Activated CD4-positive, alpha-beta T cell treated with anti-CD3 and anti-CD28 coated beads, Interleukin-2, amount 10 ng/mL, durations not matched to agents 7 days and 5 days (primary cell): ENCODE results near the gene BPGM. TPM values are rescaled to one million over a fixed set of nuclear protein-coding genes. Genes with fewer than 3 reads are reported as not detected.
"Not testable (repeated sequence)": the region's sequence is repeated elsewhere in the genome, so short reads cannot be mapped to it uniquely, and the experiment has no call there.

Source experiments
- CTCF ChIA-PET: fragments of 350-600 bp; sonication (Branson Sonifier 250); formaldehyde crosslinking; loops from one replicate; lab custom pipeline; 2021; ENCODE audit warnings: antibody characterized with exemption; lab: Charles Lee
- POLR2A ChIA-PET: fragments of 350-600 bp; sonication (Branson Sonifier 250); formaldehyde crosslinking; loops from one replicate; lab custom pipeline; 2021; ENCODE audit warnings: antibody characterized with exemption; lab: Charles Lee
- DNase-seq: peaks from one replicate; pipeline ENCODE4 v3.0.0-alpha.2; 2020
- H3K27ac Mint-ChIP-seq: one replicate; pipeline ENCODE4 v1.8.0; 2021; ENCODE audit warnings: mild to moderate bottlenecking, moderate library complexity, mixed read lengths
- H3K27me3 Mint-ChIP-seq: one replicate; pipeline ENCODE4 v1.8.0; 2021; ENCODE audit warnings: mixed read lengths
- H3K36me3 Mint-ChIP-seq: one replicate; pipeline ENCODE4 v1.8.0; 2021; ENCODE audit warnings: low read depth, mixed read lengths
- H3K4me1 Mint-ChIP-seq: one replicate; pipeline ENCODE4 v1.8.0; 2021; ENCODE audit warnings: mixed read lengths
- H3K4me3 Mint-ChIP-seq: one replicate; pipeline ENCODE4 v1.8.0; 2021; ENCODE audit warnings: mild to moderate bottlenecking, moderate library complexity, mixed read lengths
- H3K9me3 Mint-ChIP-seq: one replicate; pipeline ENCODE4 v1.8.0; 2021; ENCODE audit warnings: mixed read lengths
- total RNA-seq, 2 experiments: library from RNA; stranded (reverse); gene quantifications; one replicate each; pipeline ENCODE4 v1.2.3, GENCODE V29; 2021

Gene BPGM
- total RNA-seq, 2 experiments from 2014 or later = 14.6 to 15.5 TPM

- ChIA-PET POLR2A (no interaction called here), CTCF (no interaction called here)
- no peaks in the 10 kb centered on the region for H3K27me3 Mint-ChIP-seq
- no peak for DNase-seq
- peaks cover 28% of the 10 kb centered on the region for H3K4me1 Mint-ChIP-seq
- peaks cover 15% of the 10 kb centered on the region for H3K36me3 Mint-ChIP-seq
- H3K4me3 Mint-ChIP-seq = no peak overlapping the region
- H3K27ac Mint-ChIP-seq = no peak overlapping the region
- peaks cover 6% of the 10 kb centered on the region for H3K9me3 Mint-ChIP-seq
Observed at GRCh38 chr7:134674424-134674823, 27.8 kb downstream of the BPGM start.

- Mint-ChIP-seq H3K27me3 (no peaks in the 10 kb centered on the region), H3K27ac (no peak overlapping the region), H3K9me3 (peaks cover 6% of the 10 kb centered on the region), H3K4me1 (peaks cover 12% of the 10 kb centered on the region), H3K36me3 (peaks cover 25% of the 10 kb centered on the region), H3K4me3 (no peak overlapping the region)
- POLR2A ChIA-PET = no interaction called here
- DNase-seq = no peak
- CTCF ChIA-PET = interaction anchor here (1.5 kb wide), 1 partner anchor 30 kb away, joined by 3 read pairs; no protein-coding TSS in a partner anchor
Observed at GRCh38 chr7:134676743-134677142, 30.1 kb downstream of the BPGM start.

DNA sequence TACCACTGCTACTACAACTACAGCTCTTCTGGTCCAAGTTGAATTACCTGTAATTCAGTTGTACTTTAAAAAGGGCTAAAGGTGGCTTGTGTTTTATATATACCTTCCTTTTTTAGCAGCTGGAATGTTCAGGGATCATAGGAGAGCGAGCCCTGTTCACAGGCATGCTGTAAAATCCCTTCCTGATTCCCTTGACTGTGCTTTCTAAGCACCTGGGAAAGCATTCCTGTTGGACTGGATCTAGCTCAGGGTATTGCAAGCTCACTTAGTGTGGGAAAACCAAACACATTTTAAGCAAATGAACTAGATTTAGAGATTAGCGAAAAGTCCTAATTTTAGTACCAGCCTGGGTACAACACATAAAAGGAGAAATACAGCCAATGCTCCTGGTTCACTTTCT is 31.5 kb downstream of the BPGM start:
- no peaks in the 10 kb centered on the region for H3K27me3 Mint-ChIP-seq
- ChIA-PET CTCF (interaction anchor here (0.9 kb wide), 1 partner anchor 42 kb away, joined by 3 read pairs; no protein-coding TSS in a partner anchor), POLR2A (no interaction called here)
- no peak overlapping the region for H3K4me3 Mint-ChIP-seq
- no peak for DNase-seq
- H3K27ac Mint-ChIP-seq = no peak overlapping the region
- H3K9me3 Mint-ChIP-seq = peaks cover 6% of the 10 kb centered on the region
- peaks cover 22% of the 10 kb centered on the region for H3K36me3 Mint-ChIP-seq
- H3K4me1 Mint-ChIP-seq = peaks cover 7% of the 10 kb centered on the region

DNA sequence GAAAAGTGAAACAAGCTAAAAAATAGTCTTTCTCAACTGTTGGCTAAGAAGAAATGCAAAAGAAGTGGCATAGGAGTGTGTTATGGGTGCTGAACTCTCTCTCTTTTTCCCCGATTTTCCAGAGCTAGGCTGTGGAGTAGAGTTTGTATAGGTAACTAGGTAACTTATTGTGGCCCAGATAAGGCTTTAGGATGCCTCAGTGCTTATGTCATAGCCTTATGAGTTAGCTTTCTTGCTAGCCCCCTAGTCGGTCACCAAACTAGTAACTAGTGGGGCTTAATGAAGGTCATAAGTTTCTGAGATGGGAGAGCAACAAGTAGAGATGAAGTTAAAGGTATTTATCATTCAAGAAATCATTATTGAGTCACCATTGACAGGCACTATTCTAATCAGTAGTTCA is 32.4 kb downstream of the BPGM start:
- Mint-ChIP-seq H3K4me3 (no peak overlapping the region), H3K27me3 (no peaks in the 10 kb centered on the region), H3K27ac (no peak overlapping the region), H3K9me3 (peaks cover 6% of the 10 kb centered on the region), H3K36me3 (peaks cover 18% of the 10 kb centered on the region), H3K4me1 (peaks cover 7% of the 10 kb centered on the region)
- POLR2A ChIA-PET = no interaction called here
- CTCF ChIA-PET = interaction anchor here (0.7 kb wide), 1 partner anchor 12 kb away, joined by 3 read pairs; no protein-coding TSS in a partner anchor
- DNase-seq = no peak

- POLR2A ChIA-PET = no interaction called here
- Mint-ChIP-seq H3K36me3 (peaks cover 10% of the 10 kb centered on the region), H3K27me3 (no peaks in the 10 kb centered on the region), H3K4me1 (no peaks in the 10 kb centered on the region), H3K27ac (no peak overlapping the region), H3K9me3 (no peaks in the 10 kb centered on the region), H3K4me3 (no peak overlapping the region)
- DNase-seq = no peak
- CTCF ChIA-PET = interaction anchor here (0.6 to 0.8 kb wide), 2 partner anchors 43 to 264 kb away, joined by 3 read pairs; no protein-coding TSS in a partner anchor
Observed at GRCh38 chr7:134684165-134684564, 37.5 kb downstream of the BPGM start.

GRCh38 chr7:134685250-134685649 is 38.6 kb downstream of the BPGM start:
- peaks cover 5% of the 10 kb centered on the region for H3K36me3 Mint-ChIP-seq
- ChIA-PET CTCF (no interaction called here), POLR2A (no interaction called here)
- H3K4me3 Mint-ChIP-seq = no peak overlapping the region
- no peak for DNase-seq
- H3K9me3 Mint-ChIP-seq = no peaks in the 10 kb centered on the region
- no peak overlapping the region for H3K27ac Mint-ChIP-seq
- peaks cover 4% of the 10 kb centered on the region for H3K4me1 Mint-ChIP-seq
- H3K27me3 Mint-ChIP-seq = no peaks in the 10 kb centered on the region

DNA sequence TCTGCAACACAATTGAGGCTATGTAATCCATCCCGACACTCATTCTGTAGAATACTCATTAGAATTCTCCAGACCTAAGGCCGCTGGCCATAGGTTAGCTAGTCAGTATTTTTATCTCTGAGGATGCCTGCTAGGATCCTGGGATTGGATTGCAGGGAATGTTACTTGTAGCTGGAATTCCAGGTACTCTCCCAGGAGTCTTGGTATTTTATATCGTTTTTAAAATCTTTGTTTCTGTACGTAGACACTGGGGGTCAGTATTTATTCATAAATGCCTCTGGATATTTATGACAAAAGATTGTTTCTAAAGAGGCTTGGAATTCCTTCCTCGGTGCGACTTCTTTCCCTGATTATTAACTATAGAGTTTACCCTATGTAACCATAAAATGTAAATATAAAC is 40.1 kb downstream of the BPGM start:
- POLR2A ChIA-PET = no interaction called here
- DNase-seq = no peak
- H3K27me3 Mint-ChIP-seq = no peaks in the 10 kb centered on the region
- H3K27ac Mint-ChIP-seq = no peak overlapping the region
- no peaks in the 10 kb centered on the region for H3K9me3 Mint-ChIP-seq
- peaks cover 12% of the 10 kb centered on the region for H3K4me1 Mint-ChIP-seq
- H3K36me3 Mint-ChIP-seq = no peaks in the 10 kb centered on the region
- CTCF ChIA-PET = interaction anchor here (0.5 to 1.5 kb wide), 4 partner anchors 9 to 301 kb away, joined by 3 read pairs; no protein-coding TSS in a partner anchor
- no peak overlapping the region for H3K4me3 Mint-ChIP-seq

DNA sequence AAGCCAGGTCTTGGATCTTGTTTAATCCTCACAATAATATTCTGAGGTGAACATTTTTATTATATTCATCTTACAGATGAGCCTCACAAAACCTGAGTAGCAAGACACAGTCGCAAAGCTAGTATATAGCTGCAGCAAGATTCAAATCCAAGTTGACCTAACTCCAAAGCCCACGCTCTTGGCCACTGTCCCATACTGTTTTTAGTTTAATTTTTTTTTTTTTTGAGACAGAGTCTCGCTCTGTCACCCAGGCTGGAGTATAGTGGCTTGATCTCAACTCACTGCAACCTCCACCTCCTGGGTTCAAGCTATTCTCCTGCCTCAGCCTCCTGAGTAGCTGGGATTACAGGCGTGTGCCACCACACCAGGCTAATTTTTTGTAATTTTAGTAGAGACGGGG is 42.9 kb downstream of the BPGM start:
- H3K27me3 Mint-ChIP-seq, POLR2A ChIA-PET: not testable (repeated sequence)

DNA sequence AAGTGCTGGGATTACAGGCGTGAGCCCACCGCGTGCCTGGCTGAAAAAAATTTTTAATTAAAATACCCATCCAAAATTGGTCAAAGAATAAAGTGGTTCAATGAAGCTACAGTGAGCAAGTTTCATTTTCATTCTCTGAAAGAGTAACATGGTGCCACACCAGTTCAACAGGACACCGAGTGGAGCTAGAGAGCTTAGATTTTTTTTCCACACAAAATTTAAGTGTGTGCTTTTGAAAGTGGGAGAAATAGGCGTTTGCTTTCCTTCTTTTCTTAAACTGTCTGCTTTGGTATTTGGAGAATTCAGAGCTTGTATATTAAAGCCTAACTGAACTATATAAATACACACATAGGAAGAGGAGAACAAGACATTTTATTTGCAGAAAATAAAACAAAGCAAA is 43.4 kb downstream of the BPGM start:
- no peaks in the 10 kb centered on the region for H3K27me3 Mint-ChIP-seq
- ChIA-PET CTCF (interaction anchor here (0.6 to 1.7 kb wide), 11 partner anchors 10 to 270 kb away, joined by 3 to 8 read pairs (median 5); no protein-coding TSS in a partner anchor), POLR2A (interaction anchor here (0.5 kb wide), 1 partner anchor 387 kb away, joined by 3 read pairs; no protein-coding TSS in a partner anchor)
- DNase-seq = peak; percentile 18
- no peaks in the 10 kb centered on the region for H3K36me3 Mint-ChIP-seq
- peaks cover 22% of the 10 kb centered on the region for H3K4me1 Mint-ChIP-seq
- no peak overlapping the region for H3K4me3 Mint-ChIP-seq
- no peak overlapping the region for H3K27ac Mint-ChIP-seq
- H3K9me3 Mint-ChIP-seq = no peaks in the 10 kb centered on the region

More for the DNA sequence above, 42.9 kb downstream of the BPGM start:
- H3K4me3 Mint-ChIP-seq, DNase-seq, H3K36me3 Mint-ChIP-seq, H3K9me3 Mint-ChIP-seq, H3K27ac Mint-ChIP-seq: not testable (repeated sequence)
- H3K4me1 Mint-ChIP-seq = peaks cover 22% of the 10 kb centered on the region
- CTCF ChIA-PET = interaction anchor here (0.6 to 1.7 kb wide), 9 partner anchors 11 to 270 kb away, joined by 3 to 8 read pairs (median 5); no protein-coding TSS in a partner anchor

DNA sequence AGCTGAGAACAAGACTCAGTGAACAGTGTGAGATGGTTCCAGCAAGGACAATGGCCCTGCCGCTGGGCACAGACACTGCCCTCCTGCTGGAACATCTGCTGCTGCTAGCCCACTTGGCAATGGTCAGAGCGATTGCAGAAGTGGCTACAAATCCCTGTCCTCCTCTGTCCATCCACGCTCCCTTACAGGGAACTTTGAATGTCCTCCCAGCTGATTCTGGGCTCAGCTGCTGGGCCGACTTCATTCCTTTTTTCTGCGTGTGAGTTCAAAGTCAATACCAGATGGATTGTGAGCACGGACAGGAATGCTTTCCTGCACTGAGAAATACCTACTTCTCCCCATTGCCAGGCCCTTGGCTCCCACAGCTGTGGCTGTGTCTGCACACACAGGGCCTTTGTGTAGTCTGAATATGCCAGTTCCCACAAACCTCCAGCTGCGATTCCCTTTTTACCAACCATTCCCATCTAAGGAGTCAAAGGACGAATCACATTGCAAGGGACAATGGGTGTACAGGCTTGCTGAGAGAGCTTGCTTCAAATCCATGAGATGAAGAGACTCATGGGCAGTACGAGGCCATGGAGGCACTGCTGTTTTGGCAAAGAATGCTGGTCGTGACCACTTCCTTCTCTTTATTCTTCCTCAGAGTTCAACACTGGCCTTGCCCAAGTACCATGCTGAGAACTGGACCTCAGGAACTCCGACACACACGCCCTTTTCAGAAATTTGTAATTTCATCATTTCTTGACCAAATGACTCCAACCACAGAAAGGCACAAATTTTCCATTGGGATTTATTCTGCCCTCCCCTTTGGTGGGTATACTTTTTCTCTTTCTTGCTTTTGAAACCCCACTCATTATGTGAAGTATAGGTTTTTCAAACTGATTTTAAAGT is 44.2 kb downstream of the BPGM start:
- POLR2A ChIA-PET = interaction anchor here (0.5 kb wide), 1 partner anchor 387 kb away, joined by 3 read pairs; no protein-coding TSS in a partner anchor
- Mint-ChIP-seq H3K27me3 (no peaks in the 10 kb centered on the region), H3K4me1 (peaks cover 22% of the 10 kb centered on the region), H3K27ac (no peak overlapping the region), H3K36me3 (no peaks in the 10 kb centered on the region), H3K9me3 (no peaks in the 10 kb centered on the region), H3K4me3 (no peak overlapping the region)
- DNase-seq = no peak
- CTCF ChIA-PET = interaction anchor here (1.0 to 1.7 kb wide), 9 partner anchors 9 to 65 kb away, joined by 3 to 8 read pairs (median 5); no protein-coding TSS in a partner anchor

DNA sequence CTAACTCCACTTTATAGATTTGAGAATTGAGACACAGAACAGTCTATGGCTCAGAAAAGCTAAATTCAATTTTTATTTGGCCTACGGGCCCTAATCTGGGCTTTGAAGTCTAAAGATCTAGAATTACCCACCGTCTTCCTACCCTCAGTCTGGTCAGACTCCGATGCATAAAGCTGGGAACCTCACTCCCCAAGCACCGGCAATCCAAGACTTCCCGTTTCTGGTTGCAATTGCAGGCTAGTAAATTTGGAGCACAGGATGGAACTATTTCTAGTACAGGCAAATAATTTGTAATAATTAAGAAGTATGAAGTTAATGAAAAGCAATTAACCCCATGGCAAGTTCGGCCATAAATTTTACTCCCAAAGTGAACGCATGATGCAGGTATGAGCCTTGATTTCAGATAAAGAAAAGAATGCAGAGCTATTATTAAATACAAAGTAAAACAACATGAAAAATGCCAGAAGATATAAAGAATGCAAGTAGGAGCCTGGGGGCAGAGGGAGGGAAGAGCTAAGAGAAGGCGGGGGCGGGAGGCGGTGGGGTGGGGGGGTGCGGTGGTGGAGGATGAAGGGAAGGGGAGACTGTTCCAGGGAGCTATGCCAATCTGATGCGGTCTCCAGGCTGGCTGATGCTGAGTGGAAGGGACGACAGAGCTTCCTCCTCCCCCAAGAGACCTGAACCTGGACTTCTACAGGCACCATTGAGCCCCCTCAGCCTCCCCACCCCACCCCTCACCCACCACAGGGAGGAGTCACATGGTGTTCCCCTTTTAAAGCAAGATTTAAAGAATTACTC is 45.1 kb downstream of the BPGM start:
- POLR2A ChIA-PET = no interaction called here
- Mint-ChIP-seq H3K36me3 (no peaks in the 10 kb centered on the region), H3K4me1 (peaks cover 22% of the 10 kb centered on the region), H3K4me3 (no peak overlapping the region), H3K27ac (no peak overlapping the region), H3K9me3 (no peaks in the 10 kb centered on the region), H3K27me3 (no peaks in the 10 kb centered on the region)
- DNase-seq = no peak
- CTCF ChIA-PET = interaction anchor here (1.7 to 1.8 kb wide), 2 partner anchors 10 to 64 kb away, joined by 4 to 6 read pairs; no protein-coding TSS in a partner anchor

DNA sequence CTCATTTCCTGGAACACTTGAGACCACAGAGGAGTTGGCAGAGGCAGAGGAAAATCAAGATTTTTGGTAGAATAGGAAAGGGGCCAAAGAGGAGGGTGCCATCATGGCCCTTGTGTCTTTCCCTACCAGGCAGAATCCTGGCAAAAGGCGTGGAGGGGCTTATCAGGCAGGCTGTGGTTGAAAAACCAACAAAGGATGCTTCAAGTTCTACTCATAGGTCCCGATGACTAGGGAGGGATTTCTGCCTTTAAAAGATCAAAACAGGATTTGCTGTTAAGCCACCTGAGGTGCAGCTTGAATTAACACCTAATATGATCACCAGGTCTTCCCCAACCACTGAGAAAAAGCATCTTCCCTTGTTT is 45.7 kb downstream of the BPGM start:
- Mint-ChIP-seq H3K27ac (no peak overlapping the region), H3K36me3 (no peaks in the 10 kb centered on the region), H3K4me1 (peaks cover 22% of the 10 kb centered on the region), H3K4me3 (no peak overlapping the region), H3K9me3 (no peaks in the 10 kb centered on the region), H3K27me3 (no peaks in the 10 kb centered on the region)
- no peak for DNase-seq
- CTCF ChIA-PET = interaction anchor here (1.8 kb wide), 1 partner anchor 9 kb away, joined by 6 read pairs; no protein-coding TSS in a partner anchor
- POLR2A ChIA-PET = no interaction called here
